Smooth muscle cell (in vitro differentiated cells): Measurements from ENCODE around the gene KMT2A. TPM values are rescaled to one million over a fixed set of nuclear protein-coding genes. Genes with fewer than 3 reads are reported as not detected.
"Not testable (repeated sequence)": the region's sequence is repeated elsewhere in the genome, so short reads cannot be mapped to it uniquely, and the experiment has no call there.

ENCODE experiments used
- DNase-seq: peaks from one replicate; lab custom pipeline; 2025; ENCODE audit not compliant: unreplicated experiment; lab: John Stamatoyannopoulos, UW
- H2AFZ ChIP-seq: fragments of 200-600 bp; sonication (generic); 2 replicates; pipeline ENCODE4 v1.6.0; 2016; ENCODE audit warnings: antibody characterized with exemption, low read depth, mild to moderate bottlenecking
- H3F3A ChIP-seq: fragments of 200-600 bp; sonication (generic); 2 replicates; pipeline ENCODE4 v1.6.0; 2017; ENCODE audit warnings: antibody characterized with exemption, low read depth
- H3K27ac ChIP-seq: fragments of 200-600 bp; sonication (generic); 2 replicates; pipeline ENCODE4 v1.5.1; 2016; ENCODE audit warnings: low read depth, mild to moderate bottlenecking
- H3K27me3 ChIP-seq: fragments of 200-600 bp; sonication (generic); 2 replicates; pipeline ENCODE4 v1.6.1; 2016; ENCODE audit warnings: low read depth, mild to moderate bottlenecking
- H3K36me3 ChIP-seq: fragments of 200-600 bp; sonication (generic); 2 replicates; pipeline ENCODE4 v1.5.1; 2016; ENCODE audit warnings: low read depth
- H3K4me1 ChIP-seq: fragments of 200-600 bp; sonication (generic); 2 replicates; pipeline ENCODE4 v1.5.1; 2016; ENCODE audit warnings: low read depth
- H3K4me2 ChIP-seq: fragments of 200-600 bp; sonication (generic); 2 replicates; pipeline ENCODE4 v1.6.0; 2016; ENCODE audit warnings: mild to moderate bottlenecking
- H3K4me3 ChIP-seq: fragments of 200-600 bp; sonication (generic); 2 replicates; pipeline ENCODE4 v1.5.1; 2016; ENCODE audit warnings: mild to moderate bottlenecking
- H3K79me2 ChIP-seq: fragments of 200-600 bp; sonication (generic); 2 replicates; pipeline ENCODE4 v1.6.0; 2016; ENCODE audit warnings: low read depth, mild to moderate bottlenecking
- H3K9ac ChIP-seq: fragments of 200-600 bp; sonication (generic); 2 replicates; pipeline ENCODE4 v1.6.0; 2016; ENCODE audit warnings: low read depth
- H3K9me3 ChIP-seq: fragments of 200-600 bp; sonication (generic); replicated peaks from 2 replicates; pipeline ENCODE4 v1.5.1; 2016; ENCODE audit warnings: low read depth
- H4K20me1 ChIP-seq: fragments of 200-600 bp; sonication (generic); 2 replicates; pipeline ENCODE4 v1.6.0; 2016; ENCODE audit warnings: low read depth
- WGBS: methylation state at CpG from one replicate; pipeline ENCODE4 v1.1.7; 2016; ENCODE audit warnings: low lambda C conversion rate; 5-methylcytosine and 5-hydroxymethylcytosine counted together
- polyA plus RNA-seq: library from polyadenylated mRNA; unstranded; fragments of >200 nt; fragmentation: Nextera tagmentation; extraction: Ambion mirVana; gene quantifications from 2 replicates; pipeline ENCODE4 v1.2.1, GENCODE V29; 2016
- total RNA-seq: library from RNA; depleted of rRNA; stranded (reverse); fragments of >200 nt; gene quantifications from 2 replicates; pipeline ENCODE4 v1.2.3, GENCODE V29; 2014
- TF ChIP-seq, protein P1 (sequence below): fragments of 200-600 bp; sonication (generic); IDR thresholded peaks from 2 replicates; pipeline ENCODE4 v1.5.1; 2017; ENCODE audit warnings: borderline replicate concordance, mild to moderate bottlenecking, antibody characterized with exemption; ENCODE audit not compliant: insufficient read depth, poor library complexity, severe bottlenecking

Gene KMT2A
- total and polyA plus RNA-seq, 2 experiments from 2014 or later = 15.5 to 27.8 TPM

- no peak overlapping the region for H3K4me3 ChIP-seq
- H4K20me1 ChIP-seq = peaks cover 100% of the 10 kb centered on the region
- H3K79me2 ChIP-seq = peaks cover 86% of the 10 kb centered on the region
Observed at GRCh38 chr11:118462178-118462577, 25.9 kb downstream of the KMT2A start.

DNA sequence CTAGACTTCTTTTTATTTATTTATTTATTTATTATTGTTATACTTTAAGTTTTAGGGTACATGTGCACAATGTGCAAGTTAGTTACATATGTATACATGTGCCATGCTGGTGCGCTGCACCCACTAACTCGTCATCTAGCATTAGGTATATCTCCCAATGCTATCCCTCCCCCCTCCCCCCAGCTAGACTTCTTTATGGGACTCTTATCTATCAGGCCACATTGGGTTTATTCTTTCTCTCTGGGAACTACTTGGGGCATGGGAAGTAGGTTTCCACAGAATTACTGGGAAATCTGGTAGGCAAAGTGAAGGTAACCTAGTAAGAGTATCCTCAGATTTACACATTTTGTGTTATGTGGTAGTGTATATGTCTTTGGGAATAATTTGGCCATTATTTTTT lies 32.7 kb downstream of the KMT2A start:
- H3K4me3 ChIP-seq, H3K4me1 ChIP-seq, H3K9ac ChIP-seq, H2AFZ ChIP-seq, H3K36me3 ChIP-seq, H3K4me2 ChIP-seq, H3K9me3 ChIP-seq, DNase-seq, H3K27ac ChIP-seq, H3F3A ChIP-seq, H3K27me3 ChIP-seq: not testable (repeated sequence)
- 100% methylated on average over 2 of the region's 2 CpGs for WGBS
- peaks cover 50% of the 10 kb centered on the region for H3K79me2 ChIP-seq
- peaks cover 94% of the 10 kb centered on the region for H4K20me1 ChIP-seq

More at GRCh38 chr11:118462178-118462577, 25.9 kb downstream of the KMT2A start:
- Histone ChIP-seq H3K27ac (no peak overlapping the region), H3K9ac (no peak overlapping the region), H2AFZ (no peak overlapping the region), H3F3A (no peaks in the 10 kb centered on the region), H3K27me3 (no peaks in the 10 kb centered on the region), H3K9me3 (no peaks in the 10 kb centered on the region), H3K4me1 (no peaks in the 10 kb centered on the region), H3K36me3 (no peaks in the 10 kb centered on the region), H3K4me2 (no peak overlapping the region)
- 87% methylated on average over 2 of the region's 2 CpGs for WGBS
- DNase-seq = no peak
- TF ChIP-seq, protein P1, sequence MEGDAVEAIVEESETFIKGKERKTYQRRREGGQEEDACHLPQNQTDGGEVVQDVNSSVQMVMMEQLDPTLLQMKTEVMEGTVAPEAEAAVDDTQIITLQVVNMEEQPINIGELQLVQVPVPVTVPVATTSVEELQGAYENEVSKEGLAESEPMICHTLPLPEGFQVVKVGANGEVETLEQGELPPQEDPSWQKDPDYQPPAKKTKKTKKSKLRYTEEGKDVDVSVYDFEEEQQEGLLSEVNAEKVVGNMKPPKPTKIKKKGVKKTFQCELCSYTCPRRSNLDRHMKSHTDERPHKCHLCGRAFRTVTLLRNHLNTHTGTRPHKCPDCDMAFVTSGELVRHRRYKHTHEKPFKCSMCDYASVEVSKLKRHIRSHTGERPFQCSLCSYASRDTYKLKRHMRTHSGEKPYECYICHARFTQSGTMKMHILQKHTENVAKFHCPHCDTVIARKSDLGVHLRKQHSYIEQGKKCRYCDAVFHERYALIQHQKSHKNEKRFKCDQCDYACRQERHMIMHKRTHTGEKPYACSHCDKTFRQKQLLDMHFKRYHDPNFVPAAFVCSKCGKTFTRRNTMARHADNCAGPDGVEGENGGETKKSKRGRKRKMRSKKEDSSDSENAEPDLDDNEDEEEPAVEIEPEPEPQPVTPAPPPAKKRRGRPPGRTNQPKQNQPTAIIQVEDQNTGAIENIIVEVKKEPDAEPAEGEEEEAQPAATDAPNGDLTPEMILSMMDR = no peak

GRCh38 chr11:118471030-118471429 lies 34.7 kb downstream of the KMT2A start:
- DNase-seq = no peak
- Histone ChIP-seq H3K4me2 (no peak overlapping the region), H3K9ac (no peak overlapping the region), H3K27me3 (no peaks in the 10 kb centered on the region), H4K20me1 (peaks cover 93% of the 10 kb centered on the region), H3F3A (no peaks in the 10 kb centered on the region), H3K9me3 (no peaks in the 10 kb centered on the region), H3K4me3 (no peak overlapping the region), H3K36me3 (no peaks in the 10 kb centered on the region), H3K27ac (no peak overlapping the region), H2AFZ (no peak overlapping the region), H3K79me2 (peaks cover 40% of the 10 kb centered on the region), H3K4me1 (peaks cover 8% of the 10 kb centered on the region)
- WGBS = 92% methylated on average over 2 of the region's 2 CpGs
- TF ChIP-seq, protein P1 = no peak

DNA sequence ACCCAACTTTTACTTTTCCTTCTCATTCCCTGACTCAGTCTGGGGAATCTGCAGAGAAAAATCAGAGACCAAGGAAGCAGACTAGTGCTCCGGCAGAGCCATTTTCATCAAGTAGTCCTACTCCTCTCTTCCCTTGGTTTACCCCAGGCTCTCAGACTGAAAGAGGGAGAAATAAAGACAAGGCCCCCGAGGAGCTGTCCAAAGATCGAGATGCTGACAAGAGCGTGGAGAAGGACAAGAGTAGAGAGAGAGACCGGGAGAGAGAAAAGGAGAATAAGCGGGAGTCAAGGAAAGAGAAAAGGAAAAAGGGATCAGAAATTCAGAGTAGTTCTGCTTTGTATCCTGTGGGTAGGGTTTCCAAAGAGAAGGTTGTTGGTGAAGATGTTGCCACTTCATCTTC lies 37.2 kb downstream of the KMT2A start:
- Histone ChIP-seq H2AFZ (no peak overlapping the region), H3K9me3 (no peaks in the 10 kb centered on the region), H3K27me3 (no peaks in the 10 kb centered on the region), H4K20me1 (peaks cover 76% of the 10 kb centered on the region), H3F3A (no peaks in the 10 kb centered on the region), H3K36me3 (peaks cover 8% of the 10 kb centered on the region), H3K27ac (no peak overlapping the region), H3K4me1 (peaks cover 8% of the 10 kb centered on the region), H3K79me2 (peaks cover 23% of the 10 kb centered on the region), H3K9ac (no peak overlapping the region), H3K4me3 (no peak overlapping the region), H3K4me2 (no peak overlapping the region)
- DNase-seq = no peak
- TF ChIP-seq, protein P1 = no peak
- 96% methylated on average over 6 of the region's 6 CpGs for WGBS
